ENCODE measurements around the gene TMEM259.

Gene TMEM259

GRCh38 chr19:976476-976875 lies 44.4 kb downstream of the TMEM259 start:
- Histone ChIP-seq H3K27ac (peak overlapping the region; percentile 46; the same call in 1 of the 2 replicates), H3K27me3 (ENCODE audit: insufficient read depth, low read depth, severe bottlenecking) (no peaks in the 10 kb centered on the region), H3K36me3 (peaks cover 7% of the 10 kb centered on the region), H3K9me3 (ENCODE audit: severe bottlenecking) (no peaks in the 10 kb centered on the region), H3K4me3 (ENCODE audit: low read depth, low read length) (no peak overlapping the region)
- TF ChIP-seq CTCF (IDR thresholded peaks at IDR 0.05; ENCODE audit: low read depth, low read length) = no peak
- DNase-seq = peak; percentile 70

DNA sequence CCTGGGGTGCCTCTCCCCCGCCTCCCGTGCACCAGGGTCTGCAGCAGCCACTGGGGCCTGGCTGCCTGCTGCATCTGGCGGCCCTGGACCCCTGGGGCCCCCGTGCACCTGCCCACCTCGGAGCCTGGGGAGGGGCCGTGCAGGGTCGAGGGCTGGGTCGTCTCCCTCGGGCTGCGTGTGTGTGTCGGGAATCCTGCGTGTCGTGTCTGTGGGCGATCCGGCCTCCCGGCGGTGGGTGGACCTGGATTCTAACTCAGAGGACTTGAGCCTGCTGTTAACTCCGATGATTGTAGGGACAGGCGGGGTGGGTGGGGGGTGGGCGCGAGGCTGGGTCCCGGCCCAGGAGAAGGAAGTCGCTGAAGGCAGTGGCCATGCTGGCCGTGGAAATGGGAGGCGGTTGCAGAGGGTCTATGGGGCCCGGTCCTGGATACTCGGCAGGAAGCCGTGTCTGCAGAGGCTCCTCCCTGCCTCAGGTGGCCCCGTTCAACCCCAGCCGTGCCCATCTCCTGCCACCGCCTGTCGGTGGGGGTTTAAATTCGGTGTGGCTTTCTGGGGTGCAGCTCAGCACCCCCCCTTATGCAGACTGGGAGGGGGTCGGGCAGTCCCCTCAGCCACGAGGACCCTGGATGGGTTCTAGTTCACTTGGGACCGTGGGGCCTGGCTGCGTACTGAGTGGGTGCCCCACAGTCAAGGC lies 46.2 kb downstream of the TMEM259 start:
- no peak for DNase-seq
- Histone ChIP-seq H3K27ac (no peak overlapping the region), H3K36me3 (peaks cover 25% of the 10 kb centered on the region)

DNA sequence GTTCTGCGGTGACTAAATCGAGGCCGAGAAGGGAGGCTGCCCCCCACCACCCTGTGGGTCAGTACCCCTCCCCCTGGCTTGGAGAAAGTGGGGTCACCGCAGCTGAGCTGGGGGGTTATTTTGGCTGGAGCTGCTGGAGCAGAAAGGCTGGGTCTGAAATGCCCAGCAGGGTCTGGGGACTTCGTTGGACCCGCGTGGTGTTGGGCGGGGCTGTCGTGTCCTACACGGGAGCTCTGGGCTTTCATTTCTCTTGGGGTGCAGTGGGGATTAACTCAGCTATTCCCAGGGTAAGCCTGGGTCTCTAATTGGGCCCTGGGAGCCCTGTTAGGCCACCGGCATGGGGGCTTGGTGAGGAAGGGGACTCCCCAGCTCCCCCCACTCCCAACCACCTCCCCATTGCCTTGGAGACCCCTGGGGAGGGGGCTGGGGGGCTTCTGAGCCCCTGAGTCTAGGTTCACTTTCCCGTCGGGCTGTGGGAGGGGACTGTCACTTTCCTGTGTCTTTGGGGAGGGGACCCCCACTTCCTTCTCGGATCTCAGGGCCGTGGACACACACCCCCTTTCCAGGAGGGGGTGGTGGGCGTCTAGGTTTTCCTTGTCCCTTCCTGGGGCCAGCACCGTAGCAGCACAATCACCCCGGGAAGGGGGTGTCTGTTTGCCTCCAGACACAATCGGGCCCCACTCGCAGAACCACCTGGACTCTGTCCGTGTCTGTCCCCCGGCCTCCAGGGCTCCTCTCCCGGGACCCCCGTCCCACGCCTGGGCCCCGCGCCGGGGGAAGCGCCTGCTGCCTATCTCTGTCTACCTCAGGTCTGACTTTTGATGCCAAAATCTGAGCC lies 47.0 kb downstream of the TMEM259 start:
- Histone ChIP-seq H3K27me3 (ENCODE audit: insufficient read depth, low read depth, severe bottlenecking) (no peaks in the 10 kb centered on the region), H3K36me3 (peaks cover 31% of the 10 kb centered on the region), H3K9me3 (ENCODE audit: severe bottlenecking) (peaks cover 10% of the 10 kb centered on the region), H3K4me3 (ENCODE audit: low read depth, low read length) (no peak overlapping the region), H3K27ac (no peak overlapping the region)
- TF ChIP-seq CTCF (IDR thresholded peaks at IDR 0.05; ENCODE audit: low read depth, low read length) = no peak
- no peak for DNase-seq

More for the DNA sequence above, 46.2 kb downstream of the TMEM259 start:
- Histone ChIP-seq H3K27me3 (ENCODE audit: insufficient read depth, low read depth, severe bottlenecking) (no peaks in the 10 kb centered on the region), H3K4me3 (ENCODE audit: low read depth, low read length) (no peak overlapping the region), H3K9me3 (ENCODE audit: severe bottlenecking) (peaks cover 10% of the 10 kb centered on the region)
- TF ChIP-seq CTCF (IDR thresholded peaks at IDR 0.05; ENCODE audit: low read depth, low read length) = no peak

GRCh38 chr19:972281-972680 lies 48.6 kb downstream of the TMEM259 start:
- Histone ChIP-seq H3K27ac (no peak overlapping the region), H3K4me3 (ENCODE audit: low read depth, low read length) (no peak overlapping the region), H3K27me3 (ENCODE audit: insufficient read depth, low read depth, severe bottlenecking) (no peaks in the 10 kb centered on the region), H3K9me3 (ENCODE audit: severe bottlenecking) (peaks cover 10% of the 10 kb centered on the region), H3K36me3 (peaks cover 43% of the 10 kb centered on the region)
- no peak for DNase-seq
- TF ChIP-seq CTCF (IDR thresholded peaks at IDR 0.05; ENCODE audit: low read depth, low read length) = no peak

DNA sequence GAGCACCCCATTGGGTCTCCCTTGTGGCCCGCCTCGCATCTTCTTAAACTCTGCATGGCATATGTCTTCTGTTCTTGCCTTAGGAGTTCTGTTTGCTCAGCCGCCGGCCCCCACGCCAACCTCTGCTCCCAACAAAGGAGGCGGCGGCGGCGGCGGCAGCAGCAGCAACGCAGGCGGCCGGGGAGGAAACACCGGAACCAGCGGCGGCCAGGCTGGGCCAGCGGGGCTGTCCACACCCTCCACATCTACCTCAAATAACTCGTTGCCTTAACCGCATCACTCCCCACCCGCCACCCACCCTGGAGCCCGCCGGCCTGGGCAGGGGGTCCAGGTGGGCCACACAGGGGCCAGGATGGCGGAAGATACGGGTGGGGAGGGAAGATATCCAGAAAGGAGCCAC lies 49.1 kb downstream of the TMEM259 start:
- Histone ChIP-seq H3K27me3 (ENCODE audit: insufficient read depth, low read depth, severe bottlenecking) (no peaks in the 10 kb centered on the region), H3K9me3 (ENCODE audit: severe bottlenecking) (peaks cover 10% of the 10 kb centered on the region)
- no peak for TF ChIP-seq CTCF (IDR thresholded peaks at IDR 0.05; ENCODE audit: low read depth, low read length)

More for the DNA sequence above, 49.1 kb downstream of the TMEM259 start:
- no peak for DNase-seq
- no peak overlapping the region for H3K27ac ChIP-seq
- H3K4me3 ChIP-seq (ENCODE audit: low read depth, low read length) = no peak overlapping the region
- H3K36me3 ChIP-seq = peaks cover 48% of the 10 kb centered on the region

Data from WERI-Rb-1 (cell line).